H1 (cell line): ENCODE data around the gene GJD4. TPM values are rescaled to one million over a fixed set of nuclear protein-coding genes. Genes with fewer than 3 reads are reported as not detected.

Experiments
- CTCF ChIA-PET: fragments of 300-600 bp; sonication (Branson Sonifier 250); formaldehyde crosslinking; loops from one replicate; lab custom pipeline; 2021; ENCODE audit not compliant: partially characterized antibody; lab: Charles Lee
- POLR2A ChIA-PET: fragments of 300-600 bp; sonication (Branson Sonifier 250); formaldehyde crosslinking; loops from one replicate; lab custom pipeline; 2021; ENCODE audit warnings: inconsistent platforms; ENCODE audit not compliant: partially characterized antibody; lab: Charles Lee
- DNase-seq, 2 experiments: peaks; one replicate each; pipeline versions ENCODE4 v3.0.0 to v3.0.0-alpha.2; 2010 to 2022; ENCODE audit warnings: low spot score in 2 of 2, low read depth in 1 of 2, mixed read lengths in 1 of 2
- FAIRE-seq: peaks from 2 replicates; lab custom pipeline; 2011; peaks lifted over from hg19 to GRCh38; lab: Jason Lieb, UNC
- H2AFZ ChIP-seq: 2 replicates; pipeline ENCODE4 v1.8.1; 2012; ENCODE audit warnings: low read length, inconsistent platforms
- H2AK5ac ChIP-seq: 2 replicates; pipeline ENCODE4 v1.6.1; 2013; ENCODE audit warnings: low read depth, low read length
- H2BK120ac ChIP-seq: replicated peaks from 2 replicates; pipeline ENCODE3; 2013; ENCODE audit warnings: low read depth, low read length, inconsistent platforms
- H2BK12ac ChIP-seq: 2 replicates; pipeline ENCODE4 v1.6.1; 2013; ENCODE audit warnings: low read depth, low read length
- H2BK15ac ChIP-seq: 2 replicates; pipeline ENCODE4 v1.6.1; 2013; ENCODE audit warnings: low read length
- H2BK20ac ChIP-seq: 2 replicates; pipeline ENCODE4 v1.6.1; 2013; ENCODE audit warnings: low read length
- H2BK5ac ChIP-seq: 2 replicates; pipeline ENCODE4 v1.6.1; 2013; ENCODE audit warnings: low read depth, low read length
- H3K14ac ChIP-seq: 2 replicates; pipeline ENCODE4 v1.6.1; 2013; ENCODE audit warnings: inconsistent platforms; ENCODE audit not compliant: insufficient read length
- H3K18ac ChIP-seq: 2 replicates; pipeline ENCODE4 v1.6.1; 2013; ENCODE audit warnings: low read length; ENCODE audit errors: extremely low read depth
- H3K23ac ChIP-seq: 2 replicates; pipeline ENCODE4 v1.6.1; 2013; ENCODE audit warnings: inconsistent platforms; ENCODE audit not compliant: insufficient read length
- H3K23me2 ChIP-seq: 2 replicates; pipeline ENCODE4 v1.6.1; 2013; ENCODE audit warnings: low read depth, low read length
- H3K27ac ChIP-seq: 2 replicates; pipeline ENCODE4 v1.6.1; 2011; ENCODE audit warnings: low read depth, low read length, inconsistent platforms
- H3K27me3 ChIP-seq, 4 experiments: replicated peaks in 1 of 4; 1 replicate in 1 of 4; 2 replicates in 3 of 4; pipeline versions ENCODE4 v1.6.1 to v1.8.1; 2011 to 2013; ENCODE audit warnings: low read length in 3 of 4, mild to moderate bottlenecking in 3 of 4, inconsistent platforms in 2 of 4, mixed read lengths in 2 of 4, moderate library complexity in 1 of 4; ENCODE audit not compliant: control insufficient read depth in 3 of 4, insufficient read depth in 3 of 4; ENCODE audit errors: extremely low read depth in 1 of 4
- H3K36me3 ChIP-seq, 4 experiments: 2 replicates each; pipeline versions ENCODE4 v1.6.1 to v1.8.1; 2011 to 2013; ENCODE audit warnings: mild to moderate bottlenecking in 4 of 4, low read length in 3 of 4, moderate library complexity in 2 of 4, control low read depth in 1 of 4, inconsistent platforms in 1 of 4; ENCODE audit not compliant: insufficient read depth in 4 of 4, control insufficient read depth in 2 of 4
- H3K4ac ChIP-seq: replicated peaks from 2 replicates; pipeline ENCODE3; 2013; ENCODE audit warnings: low read length, low read depth, mixed read lengths, inconsistent platforms; ENCODE audit not compliant: insufficient read length
- H3K4me1 ChIP-seq, 4 experiments: replicated peaks in 1 of 4; 1 replicate in 1 of 4; 2 replicates in 3 of 4; pipeline versions ENCODE4 v1.6.1 to v1.8.1; 2011 to 2013; ENCODE audit warnings: low read length in 3 of 4, inconsistent platforms in 2 of 4, mixed read lengths in 1 of 4; ENCODE audit not compliant: insufficient read depth in 4 of 4, control insufficient read depth in 3 of 4
- H3K4me2 ChIP-seq, 2 experiments: 2 replicates each; pipeline versions ENCODE4 v1.6.1 to v1.8.1; 2011 to 2013; ENCODE audit warnings: low read depth in 2 of 2, low read length in 2 of 2, control low read depth in 1 of 2, inconsistent platforms in 1 of 2, mild to moderate bottlenecking in 1 of 2; ENCODE audit not compliant: insufficient read depth in 1 of 2
- H3K4me3 ChIP-seq, 4 experiments: fragments of 200-600, 300-600 bp in 1 of 4; sonication (generic), shearing (Covaris generic), sonication (Bioruptor Twin) in 1 of 4; 2 replicates each; pipeline versions ENCODE4 v1.5.1 to v1.8.1; 2011 to 2016; ENCODE audit warnings: low read length in 4 of 4, low read depth in 3 of 4, control low read depth in 2 of 4, inconsistent platforms in 2 of 4, mild to moderate bottlenecking in 2 of 4, mixed read lengths in 1 of 4, moderate library complexity in 1 of 4; ENCODE audit not compliant: insufficient read depth in 2 of 4; ENCODE audit errors: extremely low read depth in 1 of 4
- H3K56ac ChIP-seq: replicated peaks from 2 replicates; pipeline ENCODE3; 2013; ENCODE audit warnings: low read depth, mild to moderate bottlenecking, mixed read lengths, low read length, inconsistent platforms; ENCODE audit not compliant: insufficient read length
- H3K79me1 ChIP-seq: 2 replicates; pipeline ENCODE4 v1.6.1; 2013; ENCODE audit warnings: low read depth, low read length, control low read depth
- H3K79me2 ChIP-seq, 2 experiments: 2 replicates each; pipeline versions ENCODE4 v1.6.1 to v1.8.1; 2012 to 2013; ENCODE audit warnings: low read length in 2 of 2, mild to moderate bottlenecking in 2 of 2, inconsistent platforms in 1 of 2; ENCODE audit not compliant: insufficient read depth in 2 of 2, control insufficient read depth in 1 of 2
- H3K9ac ChIP-seq, 4 experiments: replicated peaks in 1 of 4; 1 replicate in 1 of 4; 2 replicates in 3 of 4; pipeline versions ENCODE4 v1.6.1 to v1.8.1; 2011 to 2013; ENCODE audit warnings: low read depth in 3 of 4, low read length in 3 of 4, control low read depth in 2 of 4, mild to moderate bottlenecking in 2 of 4, moderate library complexity in 2 of 4, inconsistent platforms in 1 of 4; ENCODE audit errors: extremely low read depth in 1 of 4
- H3K9me3 ChIP-seq, 2 experiments: 2 replicates each; pipeline versions ENCODE4 v1.6.1 to v1.8.1; 2012 to 2013; ENCODE audit warnings: mild to moderate bottlenecking in 2 of 2, moderate library complexity in 2 of 2, control low read depth in 1 of 2, inconsistent platforms in 1 of 2, low read depth in 1 of 2, low read length in 1 of 2, mixed read lengths in 1 of 2; ENCODE audit not compliant: insufficient read depth in 2 of 2
- H4K20me1 ChIP-seq, 2 experiments: replicated peaks in 1 of 2; 2 replicates each; pipeline versions ENCODE3 to v1.8.1; 2011 to 2013; ENCODE audit warnings: inconsistent platforms in 2 of 2, low read length in 2 of 2, mild to moderate bottlenecking in 1 of 2; ENCODE audit not compliant: insufficient read depth in 2 of 2, control insufficient read depth in 1 of 2
- H4K5ac ChIP-seq: 2 replicates; pipeline ENCODE4 v1.6.1; 2013; ENCODE audit warnings: low read length, low read depth, mixed read lengths, inconsistent platforms; ENCODE audit not compliant: insufficient read length
- H4K8ac ChIP-seq: 2 replicates; pipeline ENCODE4 v1.8.0; 2013; ENCODE audit warnings: mild to moderate bottlenecking, moderate library complexity, low read length, inconsistent platforms; ENCODE audit not compliant: insufficient read depth; ENCODE audit errors: extremely low read depth
- H4K91ac ChIP-seq: replicated peaks from 2 replicates; pipeline ENCODE3; 2013; ENCODE audit warnings: low read length, mixed read lengths, inconsistent platforms; ENCODE audit not compliant: insufficient read length
- GTF2F1 ChIP-seq: IDR thresholded peaks from 2 replicates; pipeline ENCODE4 v1.6.1; 2012; ENCODE audit warnings: low read depth, low read length, improper control_type of control experiment, borderline replicate concordance
- POLR2AphosphoS5 ChIP-seq: IDR thresholded peaks from 2 replicates; pipeline ENCODE4 v1.6.1; 2011; ENCODE audit warnings: low read depth, low read length
- RAD21 ChIP-seq, 2 experiments: IDR thresholded peaks in 1 of 2; conservative IDR thresholded peaks in 1 of 2; 2 replicates each; pipeline ENCODE4 v1.6.1; 2011; ENCODE audit warnings: low read depth in 2 of 2, low read length in 2 of 2, improper control_type of control experiment in 1 of 2, inconsistent platforms in 1 of 2, mild to moderate bottlenecking in 1 of 2, moderate library complexity in 1 of 2
- SIRT6 ChIP-seq: IDR thresholded peaks from one replicate; pipeline ENCODE4 v1.7.1; 2012; ENCODE audit warnings: low read length, inconsistent platforms
- WGBS, 2 experiments: shearing (Covaris generic) in 1 of 2; methylation state at CpG; one replicate each; pipeline versions ENCODE4 v1.1.6 to v1.1.7; 2013 to 2015; ENCODE audit warnings: low lambda C conversion rate in 2 of 2, mixed read lengths in 2 of 2, inconsistent platforms in 1 of 2, low coverage in 1 of 2, missing lambda C conversion rate in 1 of 2; ENCODE audit not compliant: insufficient replicate concordance in 2 of 2, insufficient coverage in 1 of 2, insufficient read length in 1 of 2; ENCODE audit errors: extremely low coverage in 1 of 2, missing lambda C conversion rate in 1 of 2; 5-methylcytosine and 5-hydroxymethylcytosine counted together
- polyA plus RNA-seq, 7 experiments: library from polyadenylated mRNA; depleted of rRNA in 3 of 7; stranded (reverse) in 5 of 7; unstranded in 2 of 7; fragments of >200 nt in 5 of 7; fragments of 200-250 nt in 2 of 7; gene quantifications; 1 replicate in 5 of 7; 2 replicates in 1 of 7; 4 replicates in 1 of 7; pipeline versions ENCODE4 v1.2.1 to v1.2.3, GENCODE V29; 2011 to 2013; ENCODE audit warnings: missing spikeins in 2 of 7, mixed read lengths in 2 of 7
- total RNA-seq: library from RNA; stranded (reverse); fragmentation: NEBNext Ultra II Directional; extraction: Animal tissue kit (Norgen Biotek cat#: 25700); gene quantifications from 2 replicates; pipeline ENCODE4 v1.2.1, GENCODE V29; 2021
- TF ChIP-seq, protein P1 (sequence below): IDR thresholded peaks from 2 replicates; pipeline ENCODE4 v1.6.1; 2012; ENCODE audit warnings: inconsistent platforms
- TF ChIP-seq, protein P2 (sequence below): IDR thresholded peaks from 2 replicates; pipeline ENCODE4 v1.6.1; 2012; ENCODE audit warnings: inconsistent platforms

GJD4 gene
- total and polyA plus RNA-seq, 2 of the 8 experiments (the other 6 are each of a cell fraction or from before 2014, with no cell fraction given), result not detected

DNA sequence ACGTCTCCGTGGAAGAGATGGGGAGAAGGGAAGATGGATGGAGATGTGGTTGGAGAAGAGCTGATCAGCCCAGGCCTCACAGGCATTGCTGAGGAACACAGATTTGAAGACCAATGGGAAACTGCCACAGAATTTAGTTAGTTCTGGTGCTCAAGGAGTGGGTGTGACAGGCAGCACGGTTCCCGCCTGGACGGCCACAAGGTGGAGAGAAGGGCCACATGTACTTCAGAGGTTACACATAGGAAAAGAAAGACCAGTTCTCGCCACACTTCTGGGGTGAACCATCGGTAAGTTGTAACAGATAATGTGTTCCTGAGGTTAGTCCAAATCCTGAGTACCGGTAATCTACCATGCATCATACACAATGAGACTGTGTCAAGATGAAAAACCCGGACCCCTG, 29.5 kb upstream of the GJD4 start:
- H3K4me1 ChIP-seq, result peaks cover 1 to 6% (median 5%) of the 10 kb centered on the region in 4 experiments; a peak in 6 of 7 replicates
- POLR2A ChIA-PET, result interaction anchor here (1.4 kb wide), 1 partner anchor 48 kb away, joined by 3 read pairs; no protein-coding TSS in a partner anchor

More for the DNA sequence above, 29.5 kb upstream of the GJD4 start:
- no peaks in the 10 kb centered on the region for H4K20me1 ChIP-seq
- H3K9me3 ChIP-seq, result no peaks in the 10 kb centered on the region
- no peaks in the 10 kb centered on the region for H3K23me2 ChIP-seq
- no peaks in the 10 kb centered on the region for H3K36me3 ChIP-seq
- CTCF ChIA-PET, result interaction anchor here (0.5 to 3.2 kb wide), 17 partner anchors 9 to 1205 kb away, joined by 3 to 19 read pairs (median 4); no protein-coding TSS in a partner anchor
- no peak overlapping the region for H2BK20ac ChIP-seq
- H3K14ac ChIP-seq, result no peak overlapping the region
- H3K79me1 ChIP-seq, result no peaks in the 10 kb centered on the region
- H3K23ac ChIP-seq, result no peak overlapping the region
- H3K9ac ChIP-seq, result no peak overlapping the region
- no peaks in the 10 kb centered on the region for H3K79me2 ChIP-seq
- no peak overlapping the region for H4K91ac ChIP-seq
- H4K8ac ChIP-seq, result no peak overlapping the region
- no peak overlapping the region for H3K56ac ChIP-seq
- no peak overlapping the region for H3K27ac ChIP-seq
- no peak overlapping the region for H3K18ac ChIP-seq
- H2BK15ac ChIP-seq, result no peak overlapping the region
- peak overlapping the region; percentile 66; the same call in 1 of the 2 replicates for H2AK5ac ChIP-seq
- H2BK120ac ChIP-seq, result no peak overlapping the region
- H3K27me3 ChIP-seq, result no peaks in the 10 kb centered on the region
- H2BK12ac ChIP-seq, result no peak overlapping the region
- no peak for FAIRE-seq
- TF ChIP-seq RAD21 (IDR thresholded peaks at IDR 0.05 in 1 of 2, conservative IDR thresholded peaks at IDR 0.05 in 1 of 2; ENCODE audit: low read depth in 2 of 2, low read length in 2 of 2), result peak in 1 of 2 experiments; percentile 22; a peak in 1 of 4 replicates
- no peak for TF ChIP-seq SIRT6
- TF ChIP-seq GTF2F1, result no peak
- TF ChIP-seq POLR2AphosphoS5, result 0 out of 2 replicates have a peak, but pooled peaks have one; percentile 22
- TF ChIP-seq, protein P1, sequence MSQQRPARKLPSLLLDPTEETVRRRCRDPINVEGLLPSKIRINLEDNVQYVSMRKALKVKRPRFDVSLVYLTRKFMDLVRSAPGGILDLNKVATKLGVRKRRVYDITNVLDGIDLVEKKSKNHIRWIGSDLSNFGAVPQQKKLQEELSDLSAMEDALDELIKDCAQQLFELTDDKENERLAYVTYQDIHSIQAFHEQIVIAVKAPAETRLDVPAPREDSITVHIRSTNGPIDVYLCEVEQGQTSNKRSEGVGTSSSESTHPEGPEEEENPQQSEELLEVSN, result peak; percentile 86
- TF ChIP-seq, protein P2, sequence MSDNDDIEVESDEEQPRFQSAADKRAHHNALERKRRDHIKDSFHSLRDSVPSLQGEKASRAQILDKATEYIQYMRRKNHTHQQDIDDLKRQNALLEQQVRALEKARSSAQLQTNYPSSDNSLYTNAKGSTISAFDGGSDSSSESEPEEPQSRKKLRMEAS, result peak; percentile 60
- no peak overlapping the region for H2AFZ ChIP-seq
- no peak overlapping the region for H3K4ac ChIP-seq
- H3K4me3 ChIP-seq, result no peak overlapping the region
- DNase-seq, result no peak
- WGBS, 2 experiments, result 88% methylated on average over 9 of the region's 9 CpGs; no CpG with 5 or more reads in 1 of the 2 experiments
- H3K4me2 ChIP-seq, result no peak overlapping the region
- no peak overlapping the region for H2BK5ac ChIP-seq
- no peak overlapping the region for H4K5ac ChIP-seq
